ENCODE results near the gene RMP24.

The RMP24 gene

DNA sequence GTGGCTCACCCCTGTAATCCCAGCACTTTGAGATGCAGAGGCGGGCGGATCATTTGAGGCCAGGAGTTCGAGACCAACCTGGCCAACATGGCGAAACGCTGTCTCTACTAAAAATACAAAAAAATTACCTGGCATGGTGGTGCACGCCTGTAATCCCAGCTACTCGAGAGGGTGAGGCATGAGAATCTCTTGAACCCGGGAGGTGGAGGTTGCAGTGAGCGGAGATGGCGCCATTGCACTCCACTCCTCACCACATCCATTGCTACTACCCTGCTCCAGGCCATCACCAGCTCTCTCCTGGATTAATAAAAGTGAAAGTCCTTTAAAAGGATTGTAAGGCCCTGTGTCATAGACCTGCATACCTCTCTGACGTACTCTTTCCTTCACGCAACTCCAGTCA is 1.2 kb downstream of the RMP24 start:
- H3K4me3 ChIP-seq (ENCODE audit: low read length) = peak overlapping the region; percentile 79
- no peaks in the 10 kb centered on the region for H3K9me3 ChIP-seq (ENCODE audit: low read length)
- no peak overlapping the region for H2AFZ ChIP-seq (ENCODE audit: low read depth, low read length)
- no peaks in the 10 kb centered on the region for H3K27me3 ChIP-seq (ENCODE audit: insufficient read depth, low read length)
- peaks cover 46% of the 10 kb centered on the region for H3K36me3 ChIP-seq (ENCODE audit: insufficient read depth, low read length)
- H3K4me1 ChIP-seq (ENCODE audit: insufficient read depth, low read length) = peaks cover 14% of the 10 kb centered on the region

DNA sequence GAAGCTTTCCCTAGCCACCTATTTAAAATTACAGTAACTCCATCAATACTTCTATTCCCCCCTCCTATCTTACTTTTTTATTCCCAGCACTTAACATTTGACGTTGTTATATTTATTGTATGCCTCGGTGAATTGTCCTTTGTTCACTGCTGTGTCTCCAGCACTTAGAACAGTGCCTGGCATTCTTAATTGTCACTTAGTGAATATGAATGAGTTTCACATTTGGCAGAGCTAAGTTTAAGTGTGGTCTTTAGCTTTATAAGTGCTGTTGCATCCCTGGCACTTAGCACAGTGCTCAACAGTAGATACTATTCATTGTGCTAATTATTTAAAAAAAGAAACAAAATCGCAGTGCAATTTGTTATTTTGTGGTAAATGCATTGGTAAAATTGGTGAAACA is 1.7 kb downstream of the RMP24 start:
- Histone ChIP-seq H3K36me3 (ENCODE audit: insufficient read depth, low read length) (peaks cover 51% of the 10 kb centered on the region), H3K9me3 (ENCODE audit: low read length) (no peaks in the 10 kb centered on the region), H2AFZ (ENCODE audit: low read depth, low read length) (no peak overlapping the region), H3K27me3 (ENCODE audit: insufficient read depth, low read length) (no peaks in the 10 kb centered on the region), H3K4me3 (ENCODE audit: low read length) (peak overlapping the region; percentile 79), H3K4me1 (ENCODE audit: insufficient read depth, low read length) (peaks cover 14% of the 10 kb centered on the region)

- Histone ChIP-seq H3K27me3 (ENCODE audit: insufficient read depth, low read length) (no peaks in the 10 kb centered on the region), H3K4me1 (ENCODE audit: insufficient read depth, low read length) (peaks cover 3% of the 10 kb centered on the region), H3K9me3 (ENCODE audit: low read length) (no peaks in the 10 kb centered on the region), H3K4me3 (ENCODE audit: low read length) (no peak overlapping the region), H3K36me3 (ENCODE audit: insufficient read depth, low read length) (peaks cover 67% of the 10 kb centered on the region), H2AFZ (ENCODE audit: low read depth, low read length) (no peak overlapping the region)
These were observed 6.6 kb downstream of the RMP24 start for GRCh38 chr18:35979112-35979511.

DNA sequence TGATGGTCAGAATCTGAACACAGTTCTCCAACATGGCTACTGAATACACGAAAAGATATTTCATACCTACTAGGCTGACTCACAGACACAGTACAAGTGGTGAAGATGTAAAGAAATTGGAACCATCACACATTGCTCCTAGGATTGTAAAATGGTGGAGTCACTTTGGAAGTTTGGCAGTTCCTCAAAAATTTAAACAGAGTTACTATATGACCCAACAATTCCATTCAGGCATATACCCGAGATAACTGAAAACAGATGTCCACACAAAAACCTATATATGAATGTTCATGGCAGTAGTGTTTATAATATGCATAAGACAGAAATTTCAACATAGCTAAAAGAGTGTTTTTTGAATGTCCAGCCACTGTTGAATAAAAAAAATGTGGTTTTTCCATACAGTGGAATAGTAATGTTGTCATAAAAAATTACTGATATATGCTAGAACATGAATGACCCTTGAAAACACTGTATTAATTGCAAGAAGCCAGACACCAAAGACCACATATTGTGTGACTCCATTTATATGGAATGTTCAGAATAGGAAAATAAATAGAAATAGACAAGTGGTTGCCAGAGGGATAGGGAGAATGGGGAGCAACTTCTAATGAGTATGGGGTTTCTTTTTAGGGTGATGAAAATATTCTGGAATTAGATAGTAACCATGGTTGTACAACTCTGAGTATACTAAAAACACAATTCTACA is 10.1 kb downstream of the RMP24 start:
- Histone ChIP-seq H3K4me1 (ENCODE audit: insufficient read depth, low read length) (no peaks in the 10 kb centered on the region), H3K27me3 (ENCODE audit: insufficient read depth, low read length) (no peaks in the 10 kb centered on the region), H3K4me3 (ENCODE audit: low read length) (no peak overlapping the region), H2AFZ (ENCODE audit: low read depth, low read length) (no peak overlapping the region), H3K9me3 (ENCODE audit: low read length) (no peaks in the 10 kb centered on the region), H3K36me3 (ENCODE audit: insufficient read depth, low read length) (peaks cover 39% of the 10 kb centered on the region)

DNA sequence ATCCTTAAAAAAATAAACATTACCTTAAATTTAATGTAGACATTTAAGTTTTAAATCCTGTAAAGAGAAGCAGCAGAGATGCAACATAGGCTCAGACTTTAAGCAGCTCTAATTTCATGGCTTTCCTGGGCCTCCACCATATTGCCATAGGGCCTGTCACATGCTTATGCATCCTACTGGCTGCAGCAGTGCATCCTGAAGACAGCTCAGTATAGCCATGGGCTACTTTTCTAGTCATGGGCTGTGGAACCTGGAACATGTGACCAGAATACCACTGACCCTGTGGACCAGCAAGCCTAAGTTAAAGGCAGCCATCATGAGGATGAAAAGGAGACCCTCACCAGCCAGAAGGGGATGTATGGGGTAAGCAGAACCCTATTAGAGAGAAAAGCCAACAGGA is 10.7 kb downstream of the RMP24 start:
- H3K36me3 ChIP-seq (ENCODE audit: insufficient read depth, low read length) = peaks cover 35% of the 10 kb centered on the region
- no peaks in the 10 kb centered on the region for H3K27me3 ChIP-seq (ENCODE audit: insufficient read depth, low read length)
- H3K9me3 ChIP-seq (ENCODE audit: low read length) = no peaks in the 10 kb centered on the region
- H3K4me3 ChIP-seq (ENCODE audit: low read length) = no peak overlapping the region
- H3K4me1 ChIP-seq (ENCODE audit: insufficient read depth, low read length) = no peaks in the 10 kb centered on the region
- no peak overlapping the region for H2AFZ ChIP-seq (ENCODE audit: low read depth, low read length)

- Histone ChIP-seq H3K9me3 (ENCODE audit: low read length) (no peaks in the 10 kb centered on the region), H3K36me3 (ENCODE audit: insufficient read depth, low read length) (peaks cover 34% of the 10 kb centered on the region), H3K4me3 (ENCODE audit: low read length) (no peak overlapping the region), H3K27me3 (ENCODE audit: insufficient read depth, low read length) (no peaks in the 10 kb centered on the region), H2AFZ (ENCODE audit: low read depth, low read length) (no peak overlapping the region), H3K4me1 (ENCODE audit: insufficient read depth, low read length) (no peaks in the 10 kb centered on the region)
These were observed 11.3 kb downstream of the RMP24 start for GRCh38 chr18:35983818-35984217.

GRCh38 chr18:35991696-35992095 is 19.2 kb downstream of the RMP24 start:
- Histone ChIP-seq H2AFZ (ENCODE audit: low read depth, low read length) (no peak overlapping the region), H3K4me3 (ENCODE audit: low read length) (no peak overlapping the region), H3K27me3 (ENCODE audit: insufficient read depth, low read length) (no peaks in the 10 kb centered on the region), H3K9me3 (ENCODE audit: low read length) (no peaks in the 10 kb centered on the region), H3K36me3 (ENCODE audit: insufficient read depth, low read length) (peaks cover 29% of the 10 kb centered on the region), H3K4me1 (ENCODE audit: insufficient read depth, low read length) (no peaks in the 10 kb centered on the region)

DNA sequence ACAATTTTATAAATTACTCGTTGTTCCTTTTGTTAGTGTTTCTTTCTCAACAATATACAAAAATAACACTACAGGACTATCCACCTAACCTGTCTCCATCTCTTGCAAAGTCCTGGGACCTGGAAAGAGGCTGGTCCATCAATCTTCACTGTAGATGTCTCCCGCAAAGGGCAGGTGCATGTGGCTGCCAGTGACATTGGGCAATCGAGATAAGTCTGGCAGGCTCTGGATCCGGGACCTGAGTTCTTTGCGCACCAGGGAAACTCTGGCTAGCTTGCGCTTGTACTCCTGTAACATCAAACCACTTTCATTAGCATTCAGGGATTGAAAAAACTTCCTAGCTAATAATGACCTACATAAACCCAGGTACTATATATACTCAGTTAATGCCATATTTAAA is 20.5 kb downstream of the RMP24 start:
- no peak overlapping the region for H3K4me3 ChIP-seq (ENCODE audit: low read length)
- H3K4me1 ChIP-seq (ENCODE audit: insufficient read depth, low read length) = no peaks in the 10 kb centered on the region
- no peak overlapping the region for H2AFZ ChIP-seq (ENCODE audit: low read depth, low read length)
- no peaks in the 10 kb centered on the region for H3K9me3 ChIP-seq (ENCODE audit: low read length)
- H3K27me3 ChIP-seq (ENCODE audit: insufficient read depth, low read length) = no peaks in the 10 kb centered on the region
- H3K36me3 ChIP-seq (ENCODE audit: insufficient read depth, low read length) = peaks cover 29% of the 10 kb centered on the region

DNA sequence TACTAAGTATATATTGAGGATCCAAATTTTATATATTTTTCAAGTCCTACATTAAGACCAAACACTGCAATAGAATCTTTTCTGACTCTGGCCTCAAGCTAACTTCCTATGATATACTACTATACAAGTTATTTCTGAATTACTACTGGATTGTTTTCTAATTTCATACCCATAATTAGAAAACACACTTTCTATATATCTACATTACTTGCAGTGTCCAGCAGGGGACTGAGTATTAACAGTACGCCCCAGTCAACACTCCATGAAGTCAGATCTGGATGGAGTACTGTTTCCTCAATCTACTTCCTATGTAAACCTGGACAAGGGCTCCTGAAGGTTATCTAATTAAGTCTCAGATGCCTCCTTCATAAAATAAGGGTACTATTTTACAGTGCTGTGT is 26.5 kb downstream of the RMP24 start:
- Histone ChIP-seq H3K9me3 (ENCODE audit: low read length) (no peaks in the 10 kb centered on the region), H3K4me3 (ENCODE audit: low read length) (no peak overlapping the region), H3K27me3 (ENCODE audit: insufficient read depth, low read length) (no peaks in the 10 kb centered on the region), H3K36me3 (ENCODE audit: insufficient read depth, low read length) (peaks cover 1% of the 10 kb centered on the region), H2AFZ (ENCODE audit: low read depth, low read length) (no peak overlapping the region), H3K4me1 (ENCODE audit: insufficient read depth, low read length) (no peaks in the 10 kb centered on the region)

DNA sequence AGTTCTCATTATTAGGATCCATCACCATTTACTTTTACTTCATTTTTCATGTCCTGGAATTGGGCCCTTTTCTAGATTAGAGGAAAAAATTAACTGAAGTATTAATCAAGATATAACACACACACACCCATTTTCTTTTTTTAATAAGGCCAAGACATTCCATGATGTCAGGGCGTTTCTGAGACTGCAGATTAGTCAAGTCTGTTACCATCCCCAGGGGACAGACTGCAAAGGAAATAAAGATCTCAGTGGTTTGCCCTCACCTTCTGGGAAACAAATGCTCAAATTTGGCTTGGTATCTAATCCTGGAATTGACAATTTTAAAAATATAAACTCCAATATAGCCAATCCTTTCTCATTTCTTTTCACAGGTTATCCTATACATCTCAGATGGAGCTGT is 27.4 kb downstream of the RMP24 start:
- Histone ChIP-seq H3K4me3 (ENCODE audit: low read length) (no peak overlapping the region), H3K27me3 (ENCODE audit: insufficient read depth, low read length) (no peaks in the 10 kb centered on the region), H3K4me1 (ENCODE audit: insufficient read depth, low read length) (no peaks in the 10 kb centered on the region), H2AFZ (ENCODE audit: low read depth, low read length) (no peak overlapping the region), H3K36me3 (ENCODE audit: insufficient read depth, low read length) (peaks cover 1% of the 10 kb centered on the region), H3K9me3 (ENCODE audit: low read length) (no peaks in the 10 kb centered on the region)

- no peak overlapping the region for H3K4me3 ChIP-seq (ENCODE audit: low read length)
These were observed 34.5 kb downstream of the RMP24 start for GRCh38 chr18:36006997-36007396.

DNA sequence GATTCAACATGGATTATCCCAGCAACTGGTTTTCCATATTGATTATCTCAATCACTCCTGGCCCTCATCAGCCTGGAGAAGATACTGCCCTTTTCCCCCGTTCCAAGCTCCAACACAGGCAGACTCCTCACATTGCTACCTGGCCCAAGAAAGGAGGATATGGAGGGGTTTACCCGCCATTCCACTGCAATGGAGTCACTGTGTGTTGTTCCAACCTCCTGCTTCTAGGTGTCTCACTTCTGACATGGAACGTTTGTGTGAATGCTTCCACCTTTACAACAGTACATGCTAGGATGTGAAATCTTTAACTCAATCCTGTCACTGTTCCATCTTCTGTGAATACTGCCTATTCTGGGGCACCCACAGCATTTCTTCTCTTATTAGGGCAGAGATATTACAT is 36.7 kb downstream of the RMP24 start:
- Histone ChIP-seq H3K4me1 (ENCODE audit: insufficient read depth, low read length) (no peaks in the 10 kb centered on the region), H3K36me3 (ENCODE audit: insufficient read depth, low read length) (no peaks in the 10 kb centered on the region), H3K9me3 (ENCODE audit: low read length) (no peaks in the 10 kb centered on the region), H3K27me3 (ENCODE audit: insufficient read depth, low read length) (no peaks in the 10 kb centered on the region), H2AFZ (ENCODE audit: low read depth, low read length) (no peak overlapping the region), H3K4me3 (ENCODE audit: low read length) (no peak overlapping the region)

More at GRCh38 chr18:36006997-36007396, 34.5 kb downstream of the RMP24 start:
- Histone ChIP-seq H3K9me3 (ENCODE audit: low read length) (no peaks in the 10 kb centered on the region), H3K36me3 (ENCODE audit: insufficient read depth, low read length) (no peaks in the 10 kb centered on the region), H3K27me3 (ENCODE audit: insufficient read depth, low read length) (no peaks in the 10 kb centered on the region), H2AFZ (ENCODE audit: low read depth, low read length) (no peak overlapping the region), H3K4me1 (ENCODE audit: insufficient read depth, low read length) (no peaks in the 10 kb centered on the region)

GRCh38 chr18:36012891-36013290 is 40.4 kb downstream of the RMP24 start:
- Histone ChIP-seq H2AFZ (ENCODE audit: low read depth, low read length) (no peak overlapping the region), H3K27me3 (ENCODE audit: insufficient read depth, low read length) (no peaks in the 10 kb centered on the region), H3K4me3 (ENCODE audit: low read length) (no peak overlapping the region), H3K36me3 (ENCODE audit: insufficient read depth, low read length) (no peaks in the 10 kb centered on the region), H3K4me1 (ENCODE audit: insufficient read depth, low read length) (no peaks in the 10 kb centered on the region), H3K9me3 (ENCODE audit: low read length) (no peaks in the 10 kb centered on the region)

- no peaks in the 10 kb centered on the region for H3K36me3 ChIP-seq (ENCODE audit: insufficient read depth, low read length)
- no peaks in the 10 kb centered on the region for H3K4me1 ChIP-seq (ENCODE audit: insufficient read depth, low read length)
- no peak overlapping the region for H3K4me3 ChIP-seq (ENCODE audit: low read length)
- no peaks in the 10 kb centered on the region for H3K27me3 ChIP-seq (ENCODE audit: insufficient read depth, low read length)
- H3K9me3 ChIP-seq (ENCODE audit: low read length) = no peaks in the 10 kb centered on the region
- no peak overlapping the region for H2AFZ ChIP-seq (ENCODE audit: low read depth, low read length)
These were observed 43.1 kb downstream of the RMP24 start for GRCh38 chr18:36015629-36016028.

Measured in neuron (in vitro differentiated cells).